GM18867 (cell line): Measurements from ENCODE around the gene C13orf46.

Experiments used
- ATAC-seq: cut with Tn5 transposase; IDR thresholded peaks from one replicate; pipeline ENCODE4 v1.9.1; 2021; ENCODE audit warnings: mild to moderate bottlenecking, moderate library complexity; ENCODE audit not compliant: unreplicated experiment

The C13orf46 gene

GRCh38 chr13:113972451-113973217 lies 1.2 kb downstream of the C13orf46 start:
- ATAC-seq, result no peak

GRCh38 chr13:113971471-113972231 lies 2.2 kb downstream of the C13orf46 start:
- ATAC-seq, result no peak

GRCh38 chr13:113970810-113971470 lies 2.9 kb downstream of the C13orf46 start:
- ATAC-seq, result no peak

GRCh38 chr13:113969973-113970611 lies 3.8 kb downstream of the C13orf46 start:
- ATAC-seq, result no peak

- no peak for ATAC-seq
Measured at GRCh38 chr13:113969311-113969972, 4.4 kb downstream of the C13orf46 start.

- ATAC-seq, result no peak
Measured at GRCh38 chr13:113968463-113969310, 5.2 kb downstream of the C13orf46 start.

- ATAC-seq, result no peak
Measured at GRCh38 chr13:113967729-113968462, 6.0 kb downstream of the C13orf46 start.

- no peak for ATAC-seq
Measured at GRCh38 chr13:113967206-113967720, 6.6 kb downstream of the C13orf46 start.

GRCh38 chr13:113965968-113966884 lies 7.7 kb downstream of the C13orf46 start:
- no peak for ATAC-seq

- ATAC-seq, result no peak
Measured at GRCh38 chr13:113965383-113965874, 8.4 kb downstream of the C13orf46 start.

GRCh38 chr13:113964251-113964995 lies 9.5 kb downstream of the C13orf46 start:
- no peak for ATAC-seq

GRCh38 chr13:113963376-113963775 lies 10.5 kb downstream of the C13orf46 start:
- no peak for ATAC-seq

GRCh38 chr13:113962975-113963374 lies 10.9 kb downstream of the C13orf46 start:
- no peak for ATAC-seq

- no peak for ATAC-seq
Measured at GRCh38 chr13:113962386-113962785, 11.5 kb downstream of the C13orf46 start.

- no peak for ATAC-seq
Measured at GRCh38 chr13:113960276-113960948, 13.5 kb downstream of the C13orf46 start.

- no peak for ATAC-seq
Measured at GRCh38 chr13:113959198-113959597, 14.7 kb downstream of the C13orf46 start.
